Measurements from ENCODE around the gene PDZRN3. TPM values are rescaled to one million over a fixed set of nuclear protein-coding genes. Genes with fewer than 3 reads are reported as not detected.

The PDZRN3 gene
- total RNA-seq, 2 experiments from 2014 or later: not detected

- DNase-seq: no peak
- CTCF ChIA-PET: no interaction called here
- intact Hi-C loops (cut with micrococcal nuclease): no loop called here
- Mint-ChIP-seq H3K36me3 (ENCODE audit: low read depth) (no peaks in the 10 kb centered on the region), H3K27me3 (peaks cover 1% of the 10 kb centered on the region), H3K27ac (no peak overlapping the region), H3K4me3 (no peak overlapping the region), H3K4me1 (ENCODE audit: low read depth) (no peaks in the 10 kb centered on the region), H3K9me3 (no peaks in the 10 kb centered on the region)
- no peak for ATAC-seq
- POLR2A ChIA-PET: no interaction called here
- no peak for TF ChIP-seq CTCF (IDR thresholded peaks at IDR 0.05)
These were observed 215.5 kb downstream of the PDZRN3 start for GRCh38 chr3:73409138-73409763.

DNA sequence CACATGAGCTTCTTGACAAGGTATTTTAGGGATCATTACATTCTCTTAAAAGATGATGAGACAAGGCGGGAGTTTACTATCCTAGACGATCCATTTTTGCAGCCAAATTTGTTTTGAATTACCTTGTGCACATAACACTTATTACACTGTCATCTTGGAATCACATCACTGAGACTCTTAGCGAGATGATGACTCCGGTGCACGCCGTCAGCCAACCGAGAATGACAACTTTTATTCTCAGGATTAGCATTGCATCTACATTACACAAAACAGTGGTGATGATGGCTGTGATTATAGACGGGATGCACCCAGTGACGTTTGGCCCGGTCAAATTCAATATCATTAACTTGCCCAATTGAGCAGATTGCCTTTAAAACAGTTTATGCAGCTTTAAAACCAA is 216.1 kb downstream of the PDZRN3 start:
- DNase-seq (no peak), ATAC-seq (no peak)
- ChIA-PET POLR2A (no interaction called here), CTCF (no interaction called here)
- Mint-ChIP-seq H3K27me3 (peaks cover 1% of the 10 kb centered on the region), H3K27ac (no peak overlapping the region), H3K36me3 (ENCODE audit: low read depth) (no peaks in the 10 kb centered on the region), H3K4me3 (no peak overlapping the region), H3K9me3 (no peaks in the 10 kb centered on the region), H3K4me1 (ENCODE audit: low read depth) (no peaks in the 10 kb centered on the region)
- intact Hi-C loops (cut with micrococcal nuclease): no loop called here
- TF ChIP-seq CTCF (IDR thresholded peaks at IDR 0.05): no peak

DNA sequence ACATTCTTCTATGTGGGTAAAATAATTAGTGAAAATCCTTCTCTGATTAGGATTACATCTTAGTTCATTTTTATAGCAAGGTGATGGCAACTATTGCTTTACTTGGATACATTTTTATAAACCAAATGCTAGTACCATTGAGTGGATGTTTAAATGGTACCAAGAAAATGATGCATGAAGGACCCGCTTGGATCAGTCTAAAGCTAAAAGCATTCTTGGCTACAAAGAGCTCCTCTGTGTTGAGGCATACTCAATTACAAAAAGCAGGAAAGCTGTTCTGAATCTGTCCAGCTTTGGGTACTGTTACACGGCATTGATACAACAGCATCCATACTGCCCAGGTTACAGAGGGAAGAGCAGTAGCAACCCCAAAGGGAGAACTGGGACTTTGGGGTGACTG is 217.2 kb downstream of the PDZRN3 start:
- ChIA-PET CTCF (no interaction called here), POLR2A (no interaction called here)
- no peaks in the 10 kb centered on the region for H3K4me1 Mint-ChIP-seq (ENCODE audit: low read depth)
- no peaks in the 10 kb centered on the region for H3K9me3 Mint-ChIP-seq
- H3K36me3 Mint-ChIP-seq (ENCODE audit: low read depth): no peaks in the 10 kb centered on the region
- intact Hi-C loops (cut with micrococcal nuclease): no loop called here
- H3K27me3 Mint-ChIP-seq: peaks cover 1% of the 10 kb centered on the region
- no peak for DNase-seq
- ATAC-seq: no peak
- no peak overlapping the region for H3K27ac Mint-ChIP-seq
- no peak for TF ChIP-seq CTCF (IDR thresholded peaks at IDR 0.05)
- H3K4me3 Mint-ChIP-seq: no peak overlapping the region

DNA sequence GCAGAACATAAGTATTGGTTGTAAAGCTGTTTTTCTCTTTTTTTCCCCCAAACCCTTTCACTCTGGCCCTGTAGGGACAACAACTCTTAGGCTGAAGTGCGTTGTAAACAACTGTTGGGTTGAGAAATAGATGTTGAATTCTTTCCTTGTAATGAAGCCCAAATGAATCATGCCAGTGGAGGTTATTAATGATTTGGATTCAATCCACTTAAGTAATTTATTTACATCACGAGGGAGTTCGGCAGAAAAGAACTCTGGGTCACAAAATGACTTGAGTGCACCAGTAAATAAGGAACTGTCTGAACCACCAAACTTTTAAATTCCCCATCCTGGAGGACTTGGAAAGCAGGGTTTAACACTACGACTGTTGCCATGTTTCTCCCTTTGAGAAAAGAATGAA is 218.9 kb downstream of the PDZRN3 start:
- DNase-seq: no peak
- H3K4me1 Mint-ChIP-seq (ENCODE audit: low read depth): no peaks in the 10 kb centered on the region
- ChIA-PET CTCF (no interaction called here), POLR2A (no interaction called here)
- H3K36me3 Mint-ChIP-seq (ENCODE audit: low read depth): no peaks in the 10 kb centered on the region
- H3K4me3 Mint-ChIP-seq: no peak overlapping the region
- TF ChIP-seq CTCF (IDR thresholded peaks at IDR 0.05): no peak
- H3K9me3 Mint-ChIP-seq: no peaks in the 10 kb centered on the region
- H3K27me3 Mint-ChIP-seq: no peaks in the 10 kb centered on the region
- H3K27ac Mint-ChIP-seq: no peak overlapping the region
- intact Hi-C loops (cut with micrococcal nuclease): no loop called here
- ATAC-seq: no peak

DNA sequence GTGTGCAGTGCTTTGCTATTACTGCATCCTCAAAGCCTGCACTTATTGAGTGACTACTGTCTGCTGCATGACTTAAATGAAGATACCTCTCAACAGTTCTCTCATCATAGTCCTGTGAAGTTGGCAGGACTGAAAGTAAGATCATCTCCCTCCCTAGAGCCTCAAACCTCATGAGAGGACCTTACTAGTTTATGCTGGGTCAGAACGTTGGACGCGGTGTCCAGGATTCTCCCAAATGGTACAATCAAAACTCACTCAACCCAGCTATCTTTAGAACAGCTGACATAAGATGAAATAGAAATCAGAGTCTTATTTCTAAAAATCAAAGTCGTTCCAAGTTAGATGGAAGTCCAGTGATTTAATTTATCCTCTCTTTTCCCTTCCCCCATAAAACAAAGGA is 219.7 kb downstream of the PDZRN3 start:
- POLR2A ChIA-PET: no interaction called here
- Mint-ChIP-seq H3K9me3 (no peaks in the 10 kb centered on the region), H3K27ac (no peak overlapping the region), H3K4me3 (no peak overlapping the region), H3K4me1 (ENCODE audit: low read depth) (no peaks in the 10 kb centered on the region), H3K27me3 (no peaks in the 10 kb centered on the region), H3K36me3 (ENCODE audit: low read depth) (no peaks in the 10 kb centered on the region)
- intact Hi-C loops (cut with micrococcal nuclease): no loop called here
- ATAC-seq (no peak), DNase-seq (no peak)
- CTCF ChIA-PET: no interaction called here
- TF ChIP-seq CTCF (IDR thresholded peaks at IDR 0.05): no peak

Measured in activated CD8-positive, alpha-beta T cell treated with anti-CD3 and anti-CD28 coated beads for 36 hours (primary cell).